Smooth muscle cell of the brain vasculature (primary cell): ENCODE results near the gene NPTX1.

Source experiments
- DNase-seq: peaks from one replicate; pipeline ENCODE4 v3.0.0-alpha.2; 2012; ENCODE audit warnings: low read depth, low spot score

Gene NPTX1

GRCh38 chr17:80444644-80444979, 31.8 kb downstream of the NPTX1 start:
- DNase-seq, result no peak

GRCh38 chr17:80443916-80444643, 32.3 kb downstream of the NPTX1 start:
- DNase-seq, result no peak

- no peak for DNase-seq
Observed at GRCh38 chr17:80443498-80443897, 32.9 kb downstream of the NPTX1 start.

GRCh38 chr17:80442764-80443163, 33.6 kb downstream of the NPTX1 start:
- DNase-seq, result no peak

DNA sequence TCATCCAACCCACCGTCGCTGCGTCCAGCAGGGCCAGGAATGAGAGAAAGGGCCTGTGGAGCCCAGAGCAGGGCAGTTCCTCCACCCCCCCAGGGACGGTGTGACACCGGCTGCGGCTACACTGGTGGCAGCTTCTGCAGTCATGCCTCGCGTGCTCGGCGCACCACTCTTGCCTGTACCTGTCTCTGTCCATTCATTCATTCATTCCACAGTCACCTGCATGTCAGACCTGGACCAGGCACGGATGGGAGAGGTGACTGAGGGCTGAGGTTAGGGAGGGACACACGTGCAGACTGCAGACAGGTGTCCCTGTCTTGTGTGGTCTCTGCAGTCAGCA, 34.1 kb downstream of the NPTX1 start:
- no peak for DNase-seq

- no peak for DNase-seq
Observed at GRCh38 chr17:80441598-80442322, 34.6 kb downstream of the NPTX1 start.

GRCh38 chr17:80441133-80441578, 35.3 kb downstream of the NPTX1 start:
- DNase-seq, result no peak

- no peak for DNase-seq
Observed at GRCh38 chr17:80439499-80439898, 36.9 kb downstream of the NPTX1 start.

DNA sequence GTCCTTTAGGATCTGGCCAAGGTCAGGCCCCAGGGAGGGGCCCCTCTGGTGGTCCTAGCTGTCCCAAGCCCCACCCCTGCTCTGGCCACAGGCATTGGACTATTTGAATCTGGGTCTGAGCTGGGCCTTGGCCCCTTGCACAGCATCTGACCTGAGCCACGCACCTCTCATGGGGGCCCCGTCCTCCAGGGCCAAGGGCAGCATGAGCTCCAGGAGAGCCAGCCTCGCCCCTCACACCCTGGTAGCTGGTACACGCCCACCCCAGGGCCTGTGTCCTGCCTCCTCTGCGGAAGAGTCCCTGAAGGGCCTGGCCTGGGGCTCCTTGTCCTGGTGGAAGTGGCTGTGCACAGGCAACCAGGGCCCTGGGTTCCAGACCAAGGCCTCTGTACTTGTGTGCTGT, 37.6 kb downstream of the NPTX1 start:
- no peak for DNase-seq

GRCh38 chr17:80437532-80437931, 38.9 kb downstream of the NPTX1 start:
- no peak for DNase-seq

GRCh38 chr17:80433916-80434666, 42.3 kb downstream of the NPTX1 start:
- DNase-seq, result no peak

- DNase-seq, result no peak
Observed at GRCh38 chr17:80432961-80433550, 43.4 kb downstream of the NPTX1 start.

- no peak for DNase-seq
Observed at GRCh38 chr17:80432350-80432955, 44.0 kb downstream of the NPTX1 start.

DNA sequence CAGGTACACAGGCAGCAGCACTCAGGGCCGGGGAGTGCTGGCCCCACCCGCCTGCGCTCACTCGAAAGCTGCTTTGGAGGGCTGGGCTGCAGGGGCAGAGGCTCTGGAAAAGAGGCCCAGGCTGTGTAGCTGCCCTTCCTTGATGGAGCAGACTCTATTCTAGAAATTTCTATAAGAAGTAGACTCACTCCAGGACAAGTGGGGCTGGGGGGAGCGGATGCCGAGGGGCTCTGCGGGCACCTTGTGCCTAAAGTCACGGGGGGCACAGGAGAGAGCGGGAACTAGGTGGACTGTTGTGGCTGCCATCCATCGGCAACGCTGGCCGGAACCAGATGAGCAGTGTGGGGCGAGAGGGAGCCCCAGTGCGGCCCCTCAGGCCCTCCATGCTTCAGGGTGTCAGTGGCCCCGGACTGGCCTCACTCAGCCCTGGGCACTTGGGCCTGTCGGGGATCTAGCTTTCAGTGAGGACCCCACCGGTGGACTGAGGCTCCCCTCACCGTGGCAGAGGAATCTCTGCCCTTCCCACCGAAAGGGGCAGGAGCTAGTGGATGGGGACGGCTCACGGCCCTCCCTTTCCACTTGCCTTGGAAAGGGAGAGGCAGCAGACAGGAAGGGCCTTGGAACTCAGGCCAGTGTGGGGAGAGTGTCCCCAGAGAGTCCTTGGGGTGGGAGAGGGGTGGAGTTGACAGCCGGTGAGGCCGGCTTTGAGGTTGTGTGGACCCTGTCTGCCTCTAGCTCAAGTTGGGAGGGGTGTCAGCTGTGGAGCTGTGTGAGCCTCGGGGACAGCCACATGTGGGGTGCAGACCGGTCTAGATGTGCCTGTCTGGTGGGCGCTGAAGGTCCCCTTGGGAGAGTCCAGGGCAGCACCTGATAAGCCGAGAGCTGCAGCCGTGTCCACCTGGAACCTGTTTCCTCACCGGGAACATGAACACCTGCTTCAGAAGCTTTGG, 44.9 kb downstream of the NPTX1 start:
- DNase-seq, result no peak

GRCh38 chr17:80430446-80431245, 45.8 kb downstream of the NPTX1 start:
- DNase-seq, result no peak

DNA sequence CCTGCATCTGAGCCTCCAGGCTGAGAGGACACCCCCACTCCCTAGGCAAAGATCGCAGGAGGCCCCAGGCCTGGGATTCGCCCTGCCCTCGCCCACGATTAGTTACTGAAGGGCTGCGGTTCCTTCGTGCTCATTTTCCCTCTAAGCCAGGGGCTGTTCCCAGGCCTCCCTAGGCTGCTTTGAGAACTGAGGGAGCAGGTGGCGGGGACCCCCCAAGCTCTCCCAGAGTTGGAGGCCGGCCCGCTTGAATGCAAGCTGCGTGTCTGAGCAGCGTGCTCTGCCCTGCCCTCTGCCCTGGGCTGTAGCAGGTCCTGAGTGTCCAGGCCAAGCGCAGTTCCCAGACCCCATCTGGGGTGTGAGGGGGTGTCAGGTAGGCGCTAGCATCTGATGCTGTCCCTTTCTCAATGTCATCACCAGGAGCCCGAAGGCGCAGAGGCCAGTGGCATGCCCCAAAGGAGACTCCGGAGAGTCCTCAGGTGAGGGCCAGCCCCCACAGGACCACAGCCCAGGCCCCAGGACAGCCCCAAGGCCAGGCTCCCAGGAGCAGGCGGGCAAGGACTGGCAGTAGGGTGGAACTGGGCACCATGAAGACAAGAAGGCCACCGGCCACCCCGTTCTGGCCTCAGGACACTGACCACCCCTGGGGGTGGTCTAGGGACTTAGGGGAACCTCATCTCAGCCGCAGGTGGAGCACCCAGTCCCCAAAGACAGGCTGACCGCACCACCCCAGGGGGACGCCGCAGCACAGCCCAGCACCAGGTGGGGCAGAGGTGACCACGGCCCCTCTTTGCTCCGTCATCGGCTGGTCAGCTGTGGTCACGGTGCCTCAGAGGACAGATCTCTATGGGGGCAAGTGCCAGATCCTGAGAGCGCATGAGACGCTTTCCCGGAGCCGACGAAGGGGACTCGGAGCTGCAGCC, 46.8 kb downstream of the NPTX1 start:
- no peak for DNase-seq

- no peak for DNase-seq
Observed at GRCh38 chr17:80428796-80429195, 47.6 kb downstream of the NPTX1 start.

DNA sequence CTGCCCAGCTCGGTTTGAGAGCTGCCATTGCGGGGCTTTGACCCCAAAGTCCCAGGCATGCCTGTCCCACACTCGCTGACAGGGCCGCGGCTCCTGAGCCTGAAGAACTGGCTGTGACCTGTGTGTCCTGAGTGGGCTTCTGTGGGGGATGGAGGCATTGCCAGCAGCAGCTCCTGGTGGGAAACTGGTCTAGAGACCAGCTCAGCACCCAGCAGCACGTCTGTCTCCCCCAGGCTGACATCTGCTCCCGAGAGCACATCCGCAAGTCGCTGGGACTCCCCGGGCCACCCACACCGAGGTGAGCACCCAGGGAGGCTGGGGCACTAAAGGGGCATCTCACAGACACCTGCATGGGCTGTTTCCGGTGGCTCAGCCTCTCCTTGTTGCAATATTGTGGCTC, 48.0 kb downstream of the NPTX1 start:
- no peak for DNase-seq
